Sigmoid colon (tissue), 7 donors: ENCODE results near the gene TMEM88. TPM values are rescaled to one million over a fixed set of nuclear protein-coding genes. Genes with fewer than 3 reads are reported as not detected.

ENCODE experiments used
- DNase-seq: peaks from one replicate; pipeline ENCODE4 v3.0.0-alpha.2; 2019
- H3K27ac ChIP-seq, 4 donors: fragments of 200-600 bp; sonication (generic); one replicate each; pipeline ENCODE4 v1.5.1; 2016 to 2019; ENCODE audit warnings: mild to moderate bottlenecking in 1 of 4
- H3K27me3 ChIP-seq, 3 donors: fragments of 200-600 bp; sonication (generic); one replicate each; pipeline ENCODE4 v1.5.1; 2019; ENCODE audit warnings: mild to moderate bottlenecking in 1 of 3
- H3K36me3 ChIP-seq, 4 donors: fragments of 200-600 bp; sonication (generic); one replicate each; pipeline ENCODE4 v1.5.1; 2016 to 2019
- H3K4me1 ChIP-seq, 4 donors: fragments of 200-600 bp; sonication (generic); one replicate each; pipeline ENCODE4 v1.5.1; 2017 to 2019
- H3K4me3 ChIP-seq, 4 donors: fragments of 200-600 bp; sonication (generic); one replicate each; pipeline ENCODE4 v1.5.1; 2017 to 2019; ENCODE audit warnings: mild to moderate bottlenecking in 2 of 4, moderate library complexity in 1 of 4
- H3K9me3 ChIP-seq, 4 donors: fragments of 200-600 bp in 3 of 4; sonication (generic) in 3 of 4; one replicate each; pipeline versions ENCODE4 v1.5.1 to v1.6.1; 2013 to 2019
- EP300 ChIP-seq, 4 donors: sonication (generic); formaldehyde crosslinking; IDR thresholded peaks; one replicate each; pipeline ENCODE4 v1.6.1; 2017; ENCODE audit warnings: antibody characterized with exemption in 4 of 4
- POLR2A ChIP-seq, 2 donors: fragments of 450-650 bp; IDR thresholded peaks; one replicate each; pipeline ENCODE4 v1.6.1; 2016; ENCODE audit warnings: antibody characterized with exemption in 2 of 2, mild to moderate bottlenecking in 2 of 2, moderate library complexity in 2 of 2
- POLR2AphosphoS5 ChIP-seq, 4 donors: sonication (generic); formaldehyde crosslinking; IDR thresholded peaks; one replicate each; pipeline ENCODE4 v1.6.1; 2017; ENCODE audit warnings: antibody characterized with exemption in 4 of 4
- WGBS, 2 donors: extraction: QIAGEN DNeasy Blood & Tissue Kit; methylation state at CpG; one replicate each; pipeline ENCODE4 v1.1.7; 2013; 5-methylcytosine and 5-hydroxymethylcytosine counted together
- intact Hi-C: fragments of 100-400 bp; cut with DNase I; formaldehyde crosslinking; loops from one replicate; pipeline ENCODE4 v1.15.1; 2023
- polyA plus RNA-seq, 3 donors: library from polyadenylated mRNA; stranded (reverse); fragments of 200-250 nt; gene quantifications; one replicate each; pipeline ENCODE4 v1.2.3, GENCODE V29; 2013
- total RNA-seq, 4 donors: library from RNA; depleted of rRNA; stranded (reverse); fragments of >200 nt; gene quantifications; one replicate each; pipeline ENCODE4 v1.1.0, GENCODE V29; 2016
- TF ChIP-seq, protein P1 (sequence below), 4 experiments: fragments of 450-650 bp in 3 of 4; fragments of 200-600 bp in 1 of 4; IDR thresholded peaks; one replicate each; pipeline ENCODE4 v1.5.1; 2016 to 2019; ENCODE audit warnings: antibody characterized with exemption in 4 of 4, mild to moderate bottlenecking in 3 of 4, moderate library complexity in 2 of 4
- donor health status: healthy with polysubstance abuse.
- donor health status: Bipolar disorder and iron deficiency.
- donor health status: healthy.

Gene TMEM88
- total and polyA plus RNA-seq, 7 donors: 2.4 to 19.9 (median 10.0) TPM

DNA sequence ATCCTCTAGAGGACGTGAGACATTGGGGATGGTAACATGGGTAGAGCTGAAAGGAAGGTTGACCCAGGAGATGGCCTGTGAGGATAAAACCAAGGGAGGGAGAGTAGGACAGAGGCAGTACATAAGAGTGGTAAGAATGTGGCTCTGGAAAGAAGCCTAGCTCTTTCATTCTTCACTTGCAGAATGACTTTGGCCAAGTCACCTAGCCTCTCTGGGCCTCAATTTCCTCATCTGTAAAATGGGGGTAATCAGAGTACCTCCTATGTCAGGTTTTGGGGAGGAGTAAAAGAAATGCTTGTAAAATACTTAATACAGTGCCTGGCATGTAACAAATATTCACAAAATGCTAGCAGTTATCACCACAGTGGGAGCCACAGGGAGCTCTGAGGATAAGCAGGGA, 14.0 kb upstream of the TMEM88 start:
- peak overlapping the region in 3 of 4 donors; percentile 61 to 75 (median 71) for H3K4me3 ChIP-seq
- DNase-seq: no peak
- peaks cover 0 to 91% (median 69%) of the 10 kb centered on the region in 4 donors for H3K4me1 ChIP-seq
- intact Hi-C loops: loop anchor here (5.0 kb wide), 2 partner anchors 316 to 599 kb away; partner anchors contain the start of gene GABARAP
- H3K27me3 ChIP-seq: no peaks in the 10 kb centered on the region
- H3K36me3 ChIP-seq: peaks cover 0 to 12% (median 6%) of the 10 kb centered on the region in 4 donors
- TF ChIP-seq EP300 (IDR thresholded peaks at IDR 0.05) (no peak), POLR2A (IDR thresholded peaks at IDR 0.05) (no peak), POLR2AphosphoS5 (IDR thresholded peaks at IDR 0.05) (no peak)
- TF ChIP-seq, protein P1, sequence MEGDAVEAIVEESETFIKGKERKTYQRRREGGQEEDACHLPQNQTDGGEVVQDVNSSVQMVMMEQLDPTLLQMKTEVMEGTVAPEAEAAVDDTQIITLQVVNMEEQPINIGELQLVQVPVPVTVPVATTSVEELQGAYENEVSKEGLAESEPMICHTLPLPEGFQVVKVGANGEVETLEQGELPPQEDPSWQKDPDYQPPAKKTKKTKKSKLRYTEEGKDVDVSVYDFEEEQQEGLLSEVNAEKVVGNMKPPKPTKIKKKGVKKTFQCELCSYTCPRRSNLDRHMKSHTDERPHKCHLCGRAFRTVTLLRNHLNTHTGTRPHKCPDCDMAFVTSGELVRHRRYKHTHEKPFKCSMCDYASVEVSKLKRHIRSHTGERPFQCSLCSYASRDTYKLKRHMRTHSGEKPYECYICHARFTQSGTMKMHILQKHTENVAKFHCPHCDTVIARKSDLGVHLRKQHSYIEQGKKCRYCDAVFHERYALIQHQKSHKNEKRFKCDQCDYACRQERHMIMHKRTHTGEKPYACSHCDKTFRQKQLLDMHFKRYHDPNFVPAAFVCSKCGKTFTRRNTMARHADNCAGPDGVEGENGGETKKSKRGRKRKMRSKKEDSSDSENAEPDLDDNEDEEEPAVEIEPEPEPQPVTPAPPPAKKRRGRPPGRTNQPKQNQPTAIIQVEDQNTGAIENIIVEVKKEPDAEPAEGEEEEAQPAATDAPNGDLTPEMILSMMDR (IDR thresholded peaks at IDR 0.05): no peak
- H3K9me3 ChIP-seq: no peaks in the 10 kb centered on the region
- peak overlapping the region; percentile 96 to 100 (median 98) for H3K27ac ChIP-seq
- 64 to 75% methylated on average over 1 of the region's 1 CpG for WGBS, 2 donors

DNA sequence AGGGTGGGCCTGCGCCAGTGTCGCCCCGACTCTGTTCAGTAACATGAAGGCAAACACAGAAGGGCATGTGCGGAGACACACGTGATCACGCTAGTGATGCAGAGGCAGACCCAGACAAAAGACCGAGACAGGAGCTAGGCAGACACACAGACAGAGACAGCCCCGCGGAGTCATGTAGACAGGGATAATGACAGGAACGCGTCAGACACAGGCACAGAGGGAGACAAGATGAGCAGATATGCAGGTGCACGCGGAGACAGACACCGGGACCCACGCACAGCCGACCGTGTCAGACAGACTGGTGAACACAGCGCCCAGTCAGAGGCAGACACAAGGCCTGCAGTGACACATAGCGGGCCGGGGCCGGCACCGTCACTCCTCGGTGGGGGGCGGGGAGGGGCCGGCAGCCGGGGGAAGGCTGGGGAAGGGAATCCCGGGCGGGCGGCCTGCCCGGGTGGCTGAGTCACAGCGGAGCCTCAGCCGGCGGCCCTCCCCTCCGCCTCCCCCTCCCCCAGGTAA, 13.4 kb upstream of the TMEM88 start:
- 1 to 5% methylated on average over 34 of the region's 34 CpGs for WGBS, 2 donors
- intact Hi-C loops: loop anchor here (5.0 kb wide), 2 partner anchors 316 to 599 kb away; partner anchors contain the start of gene GABARAP
- no peaks in the 10 kb centered on the region for H3K27me3 ChIP-seq
- peak overlapping the region; percentile 96 to 100 (median 98) for H3K27ac ChIP-seq
- peaks cover 0 to 18% (median 12%) of the 10 kb centered on the region in 4 donors for H3K36me3 ChIP-seq
- TF ChIP-seq POLR2AphosphoS5 (IDR thresholded peaks at IDR 0.05) (peak in 3 of 4 donors; percentile 56 to 73 (median 73)), POLR2A (IDR thresholded peaks at IDR 0.05) (no peak)
- TF ChIP-seq, protein P1 (IDR thresholded peaks at IDR 0.05): peak in 1 of 4 experiments; percentile 11
- H3K9me3 ChIP-seq: no peaks in the 10 kb centered on the region
- DNase-seq: peak; percentile 97
- H3K4me1 ChIP-seq: peaks cover 0 to 89% (median 70%) of the 10 kb centered on the region in 4 donors
- peak overlapping the region; percentile 61 to 85 (median 73) for H3K4me3 ChIP-seq

DNA sequence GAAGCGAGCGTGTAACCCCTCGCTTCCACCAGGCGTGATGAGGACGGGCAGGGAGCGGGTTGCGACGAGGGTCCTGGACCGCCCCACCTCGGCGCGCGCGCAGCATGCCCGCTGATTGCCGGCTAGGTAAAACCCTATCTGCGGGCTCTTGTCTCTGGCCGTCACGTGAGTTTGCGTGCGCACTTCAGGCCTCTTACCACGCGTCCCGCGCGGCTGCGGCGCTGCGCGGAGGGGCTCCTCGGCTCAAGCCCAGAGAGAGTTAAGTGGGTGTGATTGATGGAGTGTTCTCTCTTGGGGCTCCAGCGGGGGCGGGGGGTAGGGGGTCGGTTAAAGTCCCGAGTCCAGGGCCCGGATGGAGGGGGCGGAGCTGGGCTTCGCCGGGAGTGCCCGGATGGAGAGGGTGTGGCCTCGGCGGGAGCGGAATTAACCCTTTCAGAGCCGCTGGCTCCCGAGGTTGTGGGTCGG, 12.9 kb upstream of the TMEM88 start:
- Histone ChIP-seq H3K9me3 (no peaks in the 10 kb centered on the region), H3K4me1 (peaks cover 0 to 84% (median 65%) of the 10 kb centered on the region in 4 donors), H3K27ac (peak overlapping the region; percentile 96 to 100 (median 98)), H3K4me3 (peak overlapping the region; percentile 61 to 85 (median 73)), H3K36me3 (peaks cover 1 to 23% (median 16%) of the 10 kb centered on the region in 4 donors), H3K27me3 (no peaks in the 10 kb centered on the region)
- peak; percentile 95 for DNase-seq
- WGBS, 2 donors: 0 to 1% methylated on average over 46 of the region's 46 CpGs
- intact Hi-C loops: loop anchor here (5.0 kb wide), 2 partner anchors 315 to 600 kb away; partner anchors contain the start of gene GABARAP
- TF ChIP-seq POLR2A (IDR thresholded peaks at IDR 0.05) (no peak), EP300 (IDR thresholded peaks at IDR 0.05) (peak in 1 of 4 donors; percentile 30), POLR2AphosphoS5 (IDR thresholded peaks at IDR 0.05) (peak in 2 of 4 donors; percentile 23 to 43)
- TF ChIP-seq, protein P1 (IDR thresholded peaks at IDR 0.05): peak in 2 of 4 experiments; percentile 6 to 20

DNA sequence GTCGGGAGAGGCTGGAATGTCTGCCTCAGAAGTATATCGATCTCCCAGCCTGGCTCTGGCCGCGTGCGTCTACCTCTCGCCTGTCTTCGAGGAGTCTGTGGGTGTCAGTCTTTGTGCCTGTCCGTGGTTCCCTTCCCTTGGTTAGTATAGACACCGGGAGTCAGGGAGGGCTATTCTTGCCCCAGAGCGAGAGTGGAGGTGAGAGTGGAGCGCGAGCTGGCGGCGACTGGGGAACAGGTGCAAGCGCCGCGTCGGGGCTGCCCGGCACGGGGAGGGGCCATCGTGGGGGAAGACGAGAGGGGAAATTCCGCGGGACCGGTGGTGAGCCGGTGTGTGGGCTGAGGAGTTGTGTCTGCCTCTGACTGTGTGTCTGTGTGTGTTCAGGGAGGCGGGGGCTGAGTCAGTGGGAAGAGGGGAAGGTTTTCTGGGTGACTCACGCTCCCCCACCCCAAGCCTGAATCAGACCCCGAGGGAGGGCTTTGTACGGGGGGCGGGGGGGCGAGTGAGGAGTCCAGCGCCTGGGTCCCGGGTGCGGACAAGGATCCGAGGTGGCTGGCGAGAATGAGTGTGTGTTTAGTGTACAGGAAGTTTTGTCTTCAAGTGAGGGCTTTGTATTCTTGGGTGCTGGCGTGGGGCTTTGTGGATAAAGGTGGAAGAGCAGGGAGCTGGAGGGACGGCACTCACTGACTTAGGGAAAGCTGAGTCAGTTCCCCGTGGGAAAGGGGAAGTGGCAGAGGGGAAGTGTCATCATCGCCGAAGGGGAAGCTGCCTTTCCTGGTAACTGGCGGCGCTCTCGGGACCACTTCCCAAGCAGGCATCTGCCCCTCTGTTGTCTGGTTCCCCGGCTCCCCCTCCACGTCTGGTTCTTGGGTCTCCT, 12.2 kb upstream of the TMEM88 start:
- H3K9me3 ChIP-seq: no peaks in the 10 kb centered on the region
- peak overlapping the region; percentile 96 to 100 (median 98) for H3K27ac ChIP-seq
- no peaks in the 10 kb centered on the region for H3K27me3 ChIP-seq
- H3K4me3 ChIP-seq: peak overlapping the region; percentile 61 to 85 (median 73)
- peak; percentile 92 for DNase-seq
- H3K4me1 ChIP-seq: peaks cover 0 to 77% (median 58%) of the 10 kb centered on the region in 4 donors
- H3K36me3 ChIP-seq: peaks cover 8 to 30% (median 22%) of the 10 kb centered on the region in 4 donors
- TF ChIP-seq, protein P1 (IDR thresholded peaks at IDR 0.05): no peak
- TF ChIP-seq POLR2A (IDR thresholded peaks at IDR 0.05) (peak in 1 of 2 donors; percentile 38), POLR2AphosphoS5 (IDR thresholded peaks at IDR 0.05) (peak; percentile 42 to 87 (median 67)), EP300 (IDR thresholded peaks at IDR 0.05) (peak in 2 of 4 donors; percentile 9 to 49)
- intact Hi-C loops: loop anchor here (1.0 to 5.0 kb wide), 3 partner anchors 8 to 600 kb away; partner anchors contain the start of genes GABARAP and KDM6B
- WGBS, 2 donors: 0 to 1% methylated on average over 47 of the region's 47 CpGs
